Naive thymus-derived CD4-positive, alpha-beta T cell (primary cell): ENCODE results near the gene NPS. TPM values are rescaled to one million over a fixed set of nuclear protein-coding genes. Genes with fewer than 3 reads are reported as not detected.

Experiments used
- ATAC-seq: fragments of 150-1000 bp; cut with Tn5 transposase; 2 replicates; pipeline ENCODE4 v1.10.0; 2021; ENCODE audit warnings: mild to moderate bottlenecking, moderate library complexity
- CTCF ChIA-PET: fragments of 350-600 bp; sonication (Branson Sonifier 250); formaldehyde crosslinking; loops from one replicate; lab custom pipeline; 2021; ENCODE audit warnings: antibody characterized with exemption; lab: Charles Lee
- POLR2A ChIA-PET: fragments of 350-600 bp; sonication (Branson Sonifier 250); formaldehyde crosslinking; loops from one replicate; lab custom pipeline; 2021; ENCODE audit warnings: antibody characterized with exemption, inconsistent platforms; lab: Charles Lee
- DNase-seq, 9 donors: peaks; one replicate each; pipeline versions ENCODE4 v3.0.0 to v3.0.0-alpha.2; 2020 to 2022; ENCODE audit warnings: mixed read lengths in 1 of 9
- H3K27ac ChIP-seq: one replicate; pipeline ENCODE4 v1.7.0; 2013; ENCODE audit warnings: mild to moderate bottlenecking, low read depth, low read length, moderate library complexity
- H3K27me3 ChIP-seq, 2 donors: one replicate each; pipeline ENCODE4 v1.7.0; 2013; ENCODE audit warnings: low read length in 2 of 2, mild to moderate bottlenecking in 2 of 2, moderate library complexity in 2 of 2; ENCODE audit not compliant: control insufficient read depth in 2 of 2, insufficient read depth in 2 of 2
- H3K36me3 ChIP-seq, 3 experiments: 1 replicate in 2 of 3; 2 replicates in 1 of 3; pipeline ENCODE4 v1.7.0; 2013; ENCODE audit warnings: low read length in 3 of 3, mild to moderate bottlenecking in 3 of 3, moderate library complexity in 1 of 3; ENCODE audit not compliant: insufficient read depth in 3 of 3, control insufficient read depth in 2 of 3
- H3K4me1 ChIP-seq, 2 donors: one replicate each; pipeline ENCODE4 v1.7.0; 2013; ENCODE audit warnings: low read length in 2 of 2, mild to moderate bottlenecking in 2 of 2, moderate library complexity in 1 of 2; ENCODE audit not compliant: control insufficient read depth in 2 of 2, insufficient read depth in 2 of 2
- H3K4me3 ChIP-seq: 2 replicates; pipeline ENCODE4 v1.7.0; 2013; ENCODE audit warnings: mild to moderate bottlenecking, low read length
- H3K9me3 ChIP-seq, 3 experiments: 1 replicate in 2 of 3; 2 replicates in 1 of 3; pipeline ENCODE4 v1.7.0; 2013; ENCODE audit warnings: low read length in 3 of 3; ENCODE audit not compliant: control insufficient read depth in 2 of 3
- H3K27ac Mint-ChIP-seq, 9 donors: one replicate each; pipeline ENCODE4 v1.8.0; 2020 to 2022; ENCODE audit warnings: mixed read lengths in 9 of 9, mild to moderate bottlenecking in 8 of 9, moderate library complexity in 5 of 9, inconsistent platforms in 2 of 9
- H3K27me3 Mint-ChIP-seq, 5 donors: one replicate each; pipeline ENCODE4 v1.8.0; 2021 to 2022; ENCODE audit warnings: mixed read lengths in 5 of 5, mild to moderate bottlenecking in 1 of 5
- H3K36me3 Mint-ChIP-seq, 5 donors: one replicate each; pipeline ENCODE4 v1.8.0; 2020 to 2022; ENCODE audit warnings: mixed read lengths in 5 of 5, mild to moderate bottlenecking in 3 of 5, inconsistent platforms in 1 of 5
- H3K4me1 Mint-ChIP-seq, 7 donors: one replicate each; pipeline ENCODE4 v1.8.0; 2020 to 2022; ENCODE audit warnings: mixed read lengths in 7 of 7, mild to moderate bottlenecking in 3 of 7, inconsistent platforms in 1 of 7
- H3K4me3 Mint-ChIP-seq, 10 donors: one replicate each; pipeline ENCODE4 v1.8.0; 2020 to 2022; ENCODE audit warnings: mild to moderate bottlenecking in 10 of 10, mixed read lengths in 10 of 10, moderate library complexity in 6 of 10, inconsistent platforms in 2 of 10
- H3K9me3 Mint-ChIP-seq, 11 donors: one replicate each; pipeline ENCODE4 v1.8.0; 2020 to 2022; ENCODE audit warnings: mixed read lengths in 11 of 11, mild to moderate bottlenecking in 4 of 11, inconsistent platforms in 1 of 11, moderate library complexity in 1 of 11
- intact Hi-C, 2 donors: fragments of 100-400 bp; cut with micrococcal nuclease; formaldehyde crosslinking; loops; one replicate each; pipeline ENCODE4 v1.15.1; 2023
- polyA plus RNA-seq, 2 donors: library from polyadenylated mRNA; unstranded; fragments of 300-500 nt; fragmentation: Illumina TruSeq; gene quantifications; one replicate each; pipeline ENCODE4 v1.2.3, GENCODE V29; 2021
- total RNA-seq, 6 experiments: library from RNA in 5 of 6; stranded (reverse) in 5 of 6; gene quantifications; 1 replicate in 5 of 6; 2 replicates in 1 of 6; pipeline ENCODE4 v1.2.3 and lab custom pipeline; 2021 to 2026

NPS gene
- total and polyA plus RNA-seq, 7 experiments from 2014 or later = not detected

GRCh38 chr10:127565583-127565982 is 16.5 kb downstream of the NPS start:
- CTCF ChIA-PET = no interaction called here
- DNase-seq (no peak), ATAC-seq (no peak)
- H3K9me3 Mint-ChIP-seq = peaks cover 0 to 4% (median 0%) of the 10 kb centered on the region in 11 donors
- no peaks in the 10 kb centered on the region for H3K27me3 ChIP-seq
- intact Hi-C loops = loop anchor here in 1 of 2 donors (2.0 kb wide), 1 partner anchor 289 kb away; no protein-coding TSS in a partner anchor
- no peaks in the 10 kb centered on the region for H3K9me3 ChIP-seq
- no peaks in the 10 kb centered on the region for H3K36me3 Mint-ChIP-seq
- H3K27ac Mint-ChIP-seq = no peak overlapping the region
- POLR2A ChIA-PET = no interaction called here
- no peak overlapping the region for H3K4me3 Mint-ChIP-seq
- no peak overlapping the region for H3K4me3 ChIP-seq
- no peaks in the 10 kb centered on the region for H3K36me3 ChIP-seq
- H3K27ac ChIP-seq = no peak overlapping the region
- peaks cover 0 to 46% (median 24%) of the 10 kb centered on the region in 5 donors for H3K27me3 Mint-ChIP-seq
- no peaks in the 10 kb centered on the region for H3K4me1 ChIP-seq
- H3K4me1 Mint-ChIP-seq = no peaks in the 10 kb centered on the region

GRCh38 chr10:127569210-127569609 is 20.1 kb downstream of the NPS start:
- Histone ChIP-seq H3K27me3 (no peaks in the 10 kb centered on the region), H3K36me3 (no peaks in the 10 kb centered on the region), H3K27ac (no peak overlapping the region), H3K4me1 (no peaks in the 10 kb centered on the region), H3K9me3 (no peaks in the 10 kb centered on the region), H3K4me3 (no peak overlapping the region)
- no peak overlapping the region for H3K4me3 Mint-ChIP-seq
- ChIA-PET CTCF (no interaction called here), POLR2A (no interaction called here)
- H3K4me1 Mint-ChIP-seq = no peaks in the 10 kb centered on the region
- intact Hi-C loops = no loop called here
- peaks cover 0 to 23% (median 6%) of the 10 kb centered on the region in 11 donors for H3K9me3 Mint-ChIP-seq
- ATAC-seq (no peak), DNase-seq (no peak)
- H3K27me3 Mint-ChIP-seq = peaks cover 0 to 37% (median 20%) of the 10 kb centered on the region in 5 donors
- no peaks in the 10 kb centered on the region for H3K36me3 Mint-ChIP-seq
- H3K27ac Mint-ChIP-seq = no peak overlapping the region

- Mint-ChIP-seq H3K4me1 (no peaks in the 10 kb centered on the region), H3K27ac (no peak overlapping the region), H3K27me3 (peaks cover 0 to 36% (median 19%) of the 10 kb centered on the region in 5 donors), H3K36me3 (no peaks in the 10 kb centered on the region), H3K9me3 (peaks cover 0 to 23% (median 6%) of the 10 kb centered on the region in 11 donors), H3K4me3 (no peak overlapping the region)
- Histone ChIP-seq H3K4me3 (no peak overlapping the region), H3K4me1 (no peaks in the 10 kb centered on the region), H3K9me3 (no peaks in the 10 kb centered on the region), H3K27me3 (no peaks in the 10 kb centered on the region), H3K36me3 (no peaks in the 10 kb centered on the region), H3K27ac (no peak overlapping the region)
- no peak for DNase-seq
- intact Hi-C loops = no loop called here
- ATAC-seq = no peak
- ChIA-PET CTCF (no interaction called here), POLR2A (no interaction called here)
These were observed 20.9 kb downstream of the NPS start for GRCh38 chr10:127570036-127570435.

- H3K4me1 ChIP-seq = no peaks in the 10 kb centered on the region
- H3K27me3 Mint-ChIP-seq = peaks cover 0 to 36% (median 15%) of the 10 kb centered on the region in 5 donors
- DNase-seq (no peak), ATAC-seq (no peak)
- no peak overlapping the region for H3K4me3 Mint-ChIP-seq
- no peak overlapping the region for H3K27ac Mint-ChIP-seq
- CTCF ChIA-PET = no interaction called here
- POLR2A ChIA-PET = interaction anchor here (0.7 kb wide), 1 partner anchor 30 kb away, joined by 3 read pairs; no protein-coding TSS in a partner anchor
- H3K36me3 Mint-ChIP-seq = no peaks in the 10 kb centered on the region
- no peaks in the 10 kb centered on the region for H3K9me3 ChIP-seq
- H3K9me3 Mint-ChIP-seq = peaks cover 0 to 23% (median 6%) of the 10 kb centered on the region in 11 donors
- intact Hi-C loops = no loop called here
- no peak overlapping the region for H3K4me3 ChIP-seq
- H3K4me1 Mint-ChIP-seq = no peaks in the 10 kb centered on the region
- no peak overlapping the region for H3K27ac ChIP-seq
- no peaks in the 10 kb centered on the region for H3K36me3 ChIP-seq
- no peaks in the 10 kb centered on the region for H3K27me3 ChIP-seq
These were observed 22.3 kb downstream of the NPS start for GRCh38 chr10:127571386-127571785.

GRCh38 chr10:127576051-127576450 is 26.9 kb downstream of the NPS start:
- Histone ChIP-seq H3K4me3 (no peak overlapping the region), H3K4me1 (no peaks in the 10 kb centered on the region), H3K27ac (no peak overlapping the region), H3K36me3 (no peaks in the 10 kb centered on the region), H3K27me3 (no peaks in the 10 kb centered on the region), H3K9me3 (no peaks in the 10 kb centered on the region)
- ChIA-PET POLR2A (no interaction called here), CTCF (no interaction called here)
- Mint-ChIP-seq H3K4me3 (no peak overlapping the region), H3K4me1 (no peaks in the 10 kb centered on the region), H3K27me3 (peaks cover 0 to 31% (median 21%) of the 10 kb centered on the region in 5 donors), H3K36me3 (no peaks in the 10 kb centered on the region), H3K27ac (no peak overlapping the region), H3K9me3 (peaks cover 0 to 23% (median 6%) of the 10 kb centered on the region in 11 donors)
- DNase-seq = no peak
- intact Hi-C loops = loop anchor here in 1 of 2 donors (5.0 kb wide), 1 partner anchor 1709 kb away; no protein-coding TSS in a partner anchor
- no peak for ATAC-seq

- ChIA-PET POLR2A (no interaction called here), CTCF (no interaction called here)
- H3K4me1 Mint-ChIP-seq = no peaks in the 10 kb centered on the region
- peaks cover 0 to 31% (median 17%) of the 10 kb centered on the region in 5 donors for H3K27me3 Mint-ChIP-seq
- Histone ChIP-seq H3K27me3 (no peaks in the 10 kb centered on the region), H3K36me3 (no peaks in the 10 kb centered on the region), H3K27ac (no peak overlapping the region), H3K9me3 (no peaks in the 10 kb centered on the region), H3K4me3 (no peak overlapping the region), H3K4me1 (no peaks in the 10 kb centered on the region)
- no peak for DNase-seq
- peaks cover 0 to 20% (median 5%) of the 10 kb centered on the region in 11 donors for H3K9me3 Mint-ChIP-seq
- ATAC-seq = no peak
- H3K4me3 Mint-ChIP-seq = no peak overlapping the region
- no peaks in the 10 kb centered on the region for H3K36me3 Mint-ChIP-seq
- intact Hi-C loops = loop anchor here in 1 of 2 donors (5.0 kb wide), 1 partner anchor 1709 kb away; no protein-coding TSS in a partner anchor
- H3K27ac Mint-ChIP-seq = no peak overlapping the region
These were observed 27.6 kb downstream of the NPS start for GRCh38 chr10:127576740-127577161.
